Upper lobe of left lung (tissue), 4 donors: ENCODE data around the gene RANBP9.

Experiments
- POLR2A ChIP-seq, 4 donors: fragments of 450-650 bp; IDR thresholded peaks; one replicate each; pipeline ENCODE4 v1.5.1; 2016 to 2017; ENCODE audit warnings: antibody characterized with exemption in 4 of 4, mild to moderate bottlenecking in 2 of 4
- POLR2AphosphoS5 ChIP-seq, 2 donors: sonication (generic); formaldehyde crosslinking; IDR thresholded peaks; one replicate each; pipeline ENCODE4 v1.5.1; 2017; ENCODE audit warnings: antibody characterized with exemption in 2 of 2
- TF ChIP-seq, protein P1 (sequence below), 6 experiments: fragments of 450-650 bp in 4 of 6; fragments of 200-600 bp in 2 of 6; sonication (generic) in 2 of 6; IDR thresholded peaks; one replicate each; pipeline ENCODE4 v1.5.1; 2016 to 2019; ENCODE audit warnings: antibody characterized with exemption in 6 of 6

GRCh38 chr6:13668291-13668928 lies 43.2 kb downstream of the RANBP9 start:
- TF ChIP-seq, protein P1, sequence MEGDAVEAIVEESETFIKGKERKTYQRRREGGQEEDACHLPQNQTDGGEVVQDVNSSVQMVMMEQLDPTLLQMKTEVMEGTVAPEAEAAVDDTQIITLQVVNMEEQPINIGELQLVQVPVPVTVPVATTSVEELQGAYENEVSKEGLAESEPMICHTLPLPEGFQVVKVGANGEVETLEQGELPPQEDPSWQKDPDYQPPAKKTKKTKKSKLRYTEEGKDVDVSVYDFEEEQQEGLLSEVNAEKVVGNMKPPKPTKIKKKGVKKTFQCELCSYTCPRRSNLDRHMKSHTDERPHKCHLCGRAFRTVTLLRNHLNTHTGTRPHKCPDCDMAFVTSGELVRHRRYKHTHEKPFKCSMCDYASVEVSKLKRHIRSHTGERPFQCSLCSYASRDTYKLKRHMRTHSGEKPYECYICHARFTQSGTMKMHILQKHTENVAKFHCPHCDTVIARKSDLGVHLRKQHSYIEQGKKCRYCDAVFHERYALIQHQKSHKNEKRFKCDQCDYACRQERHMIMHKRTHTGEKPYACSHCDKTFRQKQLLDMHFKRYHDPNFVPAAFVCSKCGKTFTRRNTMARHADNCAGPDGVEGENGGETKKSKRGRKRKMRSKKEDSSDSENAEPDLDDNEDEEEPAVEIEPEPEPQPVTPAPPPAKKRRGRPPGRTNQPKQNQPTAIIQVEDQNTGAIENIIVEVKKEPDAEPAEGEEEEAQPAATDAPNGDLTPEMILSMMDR (IDR thresholded peaks at IDR 0.05) = no peak
- no peak for TF ChIP-seq POLR2AphosphoS5 (IDR thresholded peaks at IDR 0.05)
- no peak for TF ChIP-seq POLR2A (IDR thresholded peaks at IDR 0.05)
